ENCODE results near the gene MIA. TPM values are rescaled to one million over a fixed set of nuclear protein-coding genes. Genes with fewer than 3 reads are reported as not detected.

The MIA gene
- total and polyA plus RNA-seq, 2 experiments from 2014 or later = not detected

- H3F3A ChIP-seq (ENCODE audit: insufficient read depth) = peaks cover 19% of the 10 kb centered on the region
- peak overlapping the region; percentile 73 for H3K4me2 ChIP-seq (ENCODE audit: unreplicated experiment)
- H3K9ac ChIP-seq = peak overlapping the region; percentile 83
- in situ Hi-C loops (cut with MboI) = no loop called here
- H3K4me1 ChIP-seq (ENCODE audit: insufficient read depth) = peaks cover 13% of the 10 kb centered on the region
- WGBS, 2 experiments (ENCODE audit: low coverage in 1 of 2, low lambda C conversion rate in 2 of 2, missing lambda C conversion rate in 2 of 2) = 89 to 90% methylated on average over 14 of the region's 14 CpGs
- peaks cover 33% of the 10 kb centered on the region for H3K79me2 ChIP-seq (ENCODE audit: insufficient read depth)
- no peaks in the 10 kb centered on the region for H3K9me2 ChIP-seq (ENCODE audit: insufficient read depth)
- DNase-seq = no peak
- no peaks in the 10 kb centered on the region for H3K36me3 ChIP-seq (ENCODE audit: low read depth)
- no peak for TF ChIP-seq EZH2phosphoT487 (IDR thresholded peaks at IDR 0.05; ENCODE audit: insufficient read depth, low read depth)
- no peak for TF ChIP-seq EZH2 (IDR thresholded peaks at IDR 0.05; ENCODE audit: insufficient read depth, poor library complexity, severe bottlenecking)
- peak overlapping the region; percentile 88 for H3K27ac ChIP-seq
- H4K20me1 ChIP-seq (ENCODE audit: insufficient read depth) = no peaks in the 10 kb centered on the region
- H2AFZ ChIP-seq = peak overlapping the region; percentile 86
- H3K9me3 ChIP-seq (ENCODE audit: low read depth) = no peaks in the 10 kb centered on the region
- H3K4me3 ChIP-seq = peak overlapping the region; percentile 92
- no peaks in the 10 kb centered on the region for H3K27me3 ChIP-seq (replicated peaks; ENCODE audit: insufficient read depth)
These were observed 22.0 kb downstream of the MIA start for GRCh38 chr19:40797166-40797962.

- WGBS, 2 experiments (ENCODE audit: low coverage in 1 of 2, low lambda C conversion rate in 2 of 2, missing lambda C conversion rate in 2 of 2) = 12 to 14% methylated on average over 28 of the region's 28 CpGs
- in situ Hi-C loops (cut with MboI) = no loop called here
- H3K27ac ChIP-seq = peak overlapping the region; percentile 88
These were observed 22.8 kb downstream of the MIA start for GRCh38 chr19:40797963-40798682.

GRCh38 chr19:40798683-40799557, 23.6 kb downstream of the MIA start, which contains the start of gene EGLN2:
Gene EGLN2 (plus strand): TSS chr19:40799191. CDS start chr19:40800573, 1,382 bp downstream.
- in situ Hi-C loops (cut with MboI) = no loop called here
- Histone ChIP-seq H3K4me2 (ENCODE audit: unreplicated experiment) (peak within 1 kb of the TSS; percentile 89), H3K27ac (peak within 1 kb of the TSS; percentile 88), H3K27me3 (replicated peaks; ENCODE audit: insufficient read depth) (no peaks in the 10 kb centered on the region), H3K4me1 (ENCODE audit: insufficient read depth) (peaks cover 27% of the 10 kb centered on the region), H3K9ac (peak within 1 kb of the TSS; percentile 90), H4K20me1 (ENCODE audit: insufficient read depth) (no peaks in the 10 kb centered on the region), H2AFZ (peak within 1 kb of the TSS; percentile 86), H3K9me2 (ENCODE audit: insufficient read depth) (no peaks in the 10 kb centered on the region), H3F3A (ENCODE audit: insufficient read depth) (peaks cover 20% of the 10 kb centered on the region), H3K9me3 (ENCODE audit: low read depth) (no peaks in the 10 kb centered on the region), H3K36me3 (ENCODE audit: low read depth) (no peaks in the 10 kb centered on the region), H3K79me2 (ENCODE audit: insufficient read depth) (peaks cover 49% of the 10 kb centered on the region), H3K4me3 (peak within 1 kb of the TSS; percentile 92)
- DNase-seq = peak; percentile 99
- WGBS, 2 experiments (ENCODE audit: low coverage in 1 of 2, low lambda C conversion rate in 2 of 2, missing lambda C conversion rate in 2 of 2) = 0 to 1% methylated on average over 40 to 100 of the region's 110 CpGs
- no peak for TF ChIP-seq EZH2 (IDR thresholded peaks at IDR 0.05; ENCODE audit: insufficient read depth, poor library complexity, severe bottlenecking)
- TF ChIP-seq EZH2phosphoT487 (IDR thresholded peaks at IDR 0.05; ENCODE audit: insufficient read depth, low read depth) = no peak

More at GRCh38 chr19:40797963-40798682, 22.8 kb downstream of the MIA start:
- peak; percentile 81 for DNase-seq
- Histone ChIP-seq H3K9me2 (ENCODE audit: insufficient read depth) (no peaks in the 10 kb centered on the region), H3K4me2 (ENCODE audit: unreplicated experiment) (peak overlapping the region; percentile 73), H3K36me3 (ENCODE audit: low read depth) (no peaks in the 10 kb centered on the region), H3K9me3 (ENCODE audit: low read depth) (no peaks in the 10 kb centered on the region), H4K20me1 (ENCODE audit: insufficient read depth) (no peaks in the 10 kb centered on the region), H2AFZ (peak overlapping the region; percentile 86), H3K4me1 (ENCODE audit: insufficient read depth) (peaks cover 21% of the 10 kb centered on the region), H3K27me3 (replicated peaks; ENCODE audit: insufficient read depth) (no peaks in the 10 kb centered on the region), H3K4me3 (peak overlapping the region; percentile 92), H3K79me2 (ENCODE audit: insufficient read depth) (peaks cover 41% of the 10 kb centered on the region), H3K9ac (peak overlapping the region; percentile 83), H3F3A (ENCODE audit: insufficient read depth) (peaks cover 20% of the 10 kb centered on the region)
- TF ChIP-seq EZH2phosphoT487 (IDR thresholded peaks at IDR 0.05; ENCODE audit: insufficient read depth, low read depth) = no peak
- TF ChIP-seq EZH2 (IDR thresholded peaks at IDR 0.05; ENCODE audit: insufficient read depth, poor library complexity, severe bottlenecking) = no peak

All from GM23248 (cell line).